ENCODE measurements around the gene SLC1A7.

DNA sequence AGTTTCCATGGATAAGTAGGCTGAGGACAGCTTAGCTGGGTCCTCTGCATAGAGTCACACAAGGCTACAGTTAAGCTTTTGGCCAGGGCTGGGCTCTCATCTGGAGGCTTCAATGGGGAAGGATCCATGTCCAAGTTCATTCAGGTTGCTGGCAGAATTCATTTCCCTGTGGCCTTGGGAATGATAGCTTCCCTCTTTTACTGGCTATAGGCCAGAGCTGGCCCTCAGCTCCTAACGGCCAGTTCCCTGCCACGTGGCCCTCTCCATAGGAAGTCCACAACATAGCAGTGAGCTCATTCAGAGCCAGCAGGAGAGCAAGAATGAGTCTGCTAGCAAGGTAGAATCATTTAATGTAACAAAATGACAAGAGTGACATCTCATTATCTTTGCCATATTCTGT, 95.5 kb downstream of the SLC1A7 start:
- no peak for TF ChIP-seq CTCF (IDR thresholded peaks at IDR 0.05)
- no peak for TF ChIP-seq POLR2A (IDR thresholded peaks at IDR 0.05)
